22Rv1 (cell line): Measurements from ENCODE around the gene PGK1.
"Not testable (repeated sequence)": the region's sequence is repeated elsewhere in the genome, so short reads cannot be mapped to it uniquely, and the experiment has no call there.

Source experiments
- CTCF ChIP-seq: fragments of 450-650 bp; IDR thresholded peaks from 2 replicates; pipeline ENCODE4 v1.5.1; 2017; ENCODE audit warnings: mild to moderate bottlenecking
- ZFX ChIP-seq: fragments of 450-650 bp; IDR thresholded peaks from 2 replicates; pipeline ENCODE4 v1.6.1; 2017; ENCODE audit warnings: antibody characterized with exemption, borderline replicate concordance

- TF ChIP-seq CTCF, ZFX: not testable (repeated sequence)
Measured at GRCh38 chrX:78125781-78126180, 21.7 kb downstream of the PGK1 start.
